ENCODE results near the gene ARGLU1. TPM values are rescaled to one million over a fixed set of nuclear protein-coding genes. Genes with fewer than 3 reads are reported as not detected.

ARGLU1 gene
- total RNA-seq, 1 donor from 2014 or later = 112 TPM

DNA sequence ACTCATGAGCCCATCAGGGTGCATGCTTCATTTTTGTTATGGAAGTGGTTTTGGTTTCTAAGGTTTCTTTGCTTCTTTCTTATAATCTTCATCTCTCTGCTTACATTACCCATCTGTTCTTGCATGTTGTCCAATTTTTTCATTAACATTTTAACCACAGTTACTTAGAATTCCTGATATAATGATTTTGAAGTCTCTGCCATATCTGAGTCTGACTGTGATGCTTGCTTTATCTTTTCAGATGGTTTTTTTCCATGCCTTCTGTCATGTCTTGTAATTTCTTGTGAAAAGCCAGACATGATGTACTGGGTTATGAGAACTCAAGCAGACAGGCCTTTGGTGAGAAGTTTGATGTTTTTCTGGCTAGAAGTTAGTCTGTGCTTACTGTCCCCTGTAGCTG lies 8.0 kb upstream of the ARGLU1 start:
- Mint-ChIP-seq H3K27ac (no peak overlapping the region), H3K4me3 (no peak overlapping the region), H3K9me3 (no peaks in the 10 kb centered on the region), H3K4me1 (no peaks in the 10 kb centered on the region), H3K27me3 (no peaks in the 10 kb centered on the region), H3K36me3 (ENCODE audit: low read depth) (no peaks in the 10 kb centered on the region)
- POLR2A ChIA-PET = no interaction called here
- ATAC-seq (ENCODE audit: low read depth) (no peak), DNase-seq (no peak)
- CTCF ChIA-PET = no interaction called here
- intact Hi-C loops (cut with micrococcal nuclease) = no loop called here
- TF ChIP-seq, protein P1, sequence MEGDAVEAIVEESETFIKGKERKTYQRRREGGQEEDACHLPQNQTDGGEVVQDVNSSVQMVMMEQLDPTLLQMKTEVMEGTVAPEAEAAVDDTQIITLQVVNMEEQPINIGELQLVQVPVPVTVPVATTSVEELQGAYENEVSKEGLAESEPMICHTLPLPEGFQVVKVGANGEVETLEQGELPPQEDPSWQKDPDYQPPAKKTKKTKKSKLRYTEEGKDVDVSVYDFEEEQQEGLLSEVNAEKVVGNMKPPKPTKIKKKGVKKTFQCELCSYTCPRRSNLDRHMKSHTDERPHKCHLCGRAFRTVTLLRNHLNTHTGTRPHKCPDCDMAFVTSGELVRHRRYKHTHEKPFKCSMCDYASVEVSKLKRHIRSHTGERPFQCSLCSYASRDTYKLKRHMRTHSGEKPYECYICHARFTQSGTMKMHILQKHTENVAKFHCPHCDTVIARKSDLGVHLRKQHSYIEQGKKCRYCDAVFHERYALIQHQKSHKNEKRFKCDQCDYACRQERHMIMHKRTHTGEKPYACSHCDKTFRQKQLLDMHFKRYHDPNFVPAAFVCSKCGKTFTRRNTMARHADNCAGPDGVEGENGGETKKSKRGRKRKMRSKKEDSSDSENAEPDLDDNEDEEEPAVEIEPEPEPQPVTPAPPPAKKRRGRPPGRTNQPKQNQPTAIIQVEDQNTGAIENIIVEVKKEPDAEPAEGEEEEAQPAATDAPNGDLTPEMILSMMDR (IDR thresholded peaks at IDR 0.05) = no peak

DNA sequence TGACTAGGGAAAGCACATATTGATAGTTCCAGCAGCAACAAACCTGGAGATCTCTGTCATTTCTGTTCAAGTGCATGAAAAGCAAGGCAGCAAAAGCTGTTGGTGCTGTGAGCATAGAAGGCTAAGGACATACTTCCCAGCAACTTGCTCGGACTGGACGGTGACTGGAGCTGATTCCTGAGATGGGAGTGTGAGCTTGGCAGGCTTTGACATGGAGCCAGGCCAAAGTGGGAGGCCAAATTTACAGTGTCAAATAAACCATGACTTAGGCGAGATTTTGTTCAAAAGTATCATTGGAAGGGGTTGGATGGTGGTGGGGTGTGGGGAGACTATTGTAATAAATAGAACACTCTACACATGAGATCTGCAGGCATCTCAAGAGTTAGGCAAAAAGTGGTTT lies 5.9 kb upstream of the ARGLU1 start:
- POLR2A ChIA-PET = no interaction called here

DNA sequence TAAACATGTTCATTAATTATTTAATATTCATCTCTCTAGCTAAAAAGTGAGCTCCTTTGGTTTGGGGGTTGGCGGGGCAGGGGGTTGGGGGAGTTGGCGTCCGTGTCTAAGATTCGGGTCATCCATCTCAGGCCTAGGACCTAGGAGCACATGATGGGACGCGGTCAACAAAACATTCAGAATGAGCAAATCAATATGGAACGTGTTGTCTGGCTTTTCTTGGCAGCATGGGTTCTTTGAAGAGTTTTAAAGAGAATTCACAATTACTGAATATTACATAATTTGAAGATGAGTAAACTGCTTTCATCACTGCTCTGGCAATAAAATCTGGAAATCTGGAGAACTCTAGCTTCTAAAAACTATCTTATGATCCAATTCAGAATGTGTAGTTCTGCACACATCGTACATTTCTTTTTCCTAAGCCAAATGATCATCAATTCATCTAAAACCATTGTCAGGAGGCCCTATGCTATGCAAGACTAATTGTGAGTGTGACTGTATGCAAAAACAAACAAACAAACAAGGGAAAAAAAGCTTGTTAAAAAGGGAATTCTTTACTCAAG lies 5.4 kb upstream of the ARGLU1 start:
- H3K36me3 Mint-ChIP-seq (ENCODE audit: low read depth) = no peaks in the 10 kb centered on the region
- DNase-seq = no peak
- H3K27me3 Mint-ChIP-seq = no peaks in the 10 kb centered on the region
- no peaks in the 10 kb centered on the region for H3K9me3 Mint-ChIP-seq
- intact Hi-C loops (cut with micrococcal nuclease) = no loop called here
- H3K27ac Mint-ChIP-seq = no peak overlapping the region
- TF ChIP-seq, protein P1 (IDR thresholded peaks at IDR 0.05) = no peak
- peaks cover 7% of the 10 kb centered on the region for H3K4me1 Mint-ChIP-seq
- ChIA-PET POLR2A (no interaction called here), CTCF (no interaction called here)
- H3K4me3 Mint-ChIP-seq = no peak overlapping the region
- ATAC-seq (ENCODE audit: low read depth) = no peak

More for the DNA sequence above, 5.9 kb upstream of the ARGLU1 start:
- Mint-ChIP-seq H3K4me3 (no peak overlapping the region), H3K36me3 (ENCODE audit: low read depth) (no peaks in the 10 kb centered on the region), H3K4me1 (peaks cover 4% of the 10 kb centered on the region), H3K9me3 (no peaks in the 10 kb centered on the region), H3K27me3 (no peaks in the 10 kb centered on the region), H3K27ac (no peak overlapping the region)
- TF ChIP-seq, protein P1 (IDR thresholded peaks at IDR 0.05) = no peak
- CTCF ChIA-PET = no interaction called here
- no peak for DNase-seq
- ATAC-seq (ENCODE audit: low read depth) = no peak
- intact Hi-C loops (cut with micrococcal nuclease) = no loop called here

DNA sequence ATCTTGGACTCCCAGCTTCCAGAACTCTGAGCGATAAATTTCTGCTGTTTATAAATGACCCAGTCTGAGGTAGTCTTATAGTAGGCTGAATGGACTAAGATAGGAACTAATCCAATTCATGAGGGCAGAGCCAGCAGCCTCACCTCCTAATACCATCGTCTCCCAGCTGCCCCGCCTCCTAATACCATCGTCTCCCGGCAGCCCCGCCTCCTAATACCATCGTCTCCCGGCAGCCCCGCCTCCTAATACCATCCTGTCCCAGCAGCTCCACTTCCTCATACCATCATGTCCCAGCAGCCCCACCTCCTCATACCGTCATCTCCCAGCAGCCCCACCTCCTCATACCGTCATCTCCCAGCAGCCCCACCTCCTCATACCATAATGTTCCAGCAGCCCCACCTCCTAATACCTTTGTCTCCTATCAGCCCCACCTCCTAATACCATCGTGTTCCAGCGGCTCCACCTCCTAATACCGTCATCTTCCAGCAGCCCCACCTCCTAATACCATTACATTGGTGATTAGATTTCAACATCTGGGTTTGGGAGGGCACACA lies 2.4 kb upstream of the ARGLU1 start:
- H3K36me3 Mint-ChIP-seq (ENCODE audit: low read depth) = peaks cover 8% of the 10 kb centered on the region
- TF ChIP-seq, protein P1 (IDR thresholded peaks at IDR 0.05) = no peak
- POLR2A ChIA-PET = no interaction called here
- DNase-seq (peak; percentile 30), ATAC-seq (ENCODE audit: low read depth) (peak; percentile 32)
- H3K27me3 Mint-ChIP-seq = no peaks in the 10 kb centered on the region
- H3K4me1 Mint-ChIP-seq = peaks cover 29% of the 10 kb centered on the region
- H3K27ac Mint-ChIP-seq = no peak overlapping the region
- no peaks in the 10 kb centered on the region for H3K9me3 Mint-ChIP-seq
- CTCF ChIA-PET = interaction anchor here (1.0 kb wide), 1 partner anchor 34 kb away, joined by 3 read pairs; no protein-coding TSS in a partner anchor
- H3K4me3 Mint-ChIP-seq = peak overlapping the region; percentile 32
- intact Hi-C loops (cut with micrococcal nuclease) = no loop called here

DNA sequence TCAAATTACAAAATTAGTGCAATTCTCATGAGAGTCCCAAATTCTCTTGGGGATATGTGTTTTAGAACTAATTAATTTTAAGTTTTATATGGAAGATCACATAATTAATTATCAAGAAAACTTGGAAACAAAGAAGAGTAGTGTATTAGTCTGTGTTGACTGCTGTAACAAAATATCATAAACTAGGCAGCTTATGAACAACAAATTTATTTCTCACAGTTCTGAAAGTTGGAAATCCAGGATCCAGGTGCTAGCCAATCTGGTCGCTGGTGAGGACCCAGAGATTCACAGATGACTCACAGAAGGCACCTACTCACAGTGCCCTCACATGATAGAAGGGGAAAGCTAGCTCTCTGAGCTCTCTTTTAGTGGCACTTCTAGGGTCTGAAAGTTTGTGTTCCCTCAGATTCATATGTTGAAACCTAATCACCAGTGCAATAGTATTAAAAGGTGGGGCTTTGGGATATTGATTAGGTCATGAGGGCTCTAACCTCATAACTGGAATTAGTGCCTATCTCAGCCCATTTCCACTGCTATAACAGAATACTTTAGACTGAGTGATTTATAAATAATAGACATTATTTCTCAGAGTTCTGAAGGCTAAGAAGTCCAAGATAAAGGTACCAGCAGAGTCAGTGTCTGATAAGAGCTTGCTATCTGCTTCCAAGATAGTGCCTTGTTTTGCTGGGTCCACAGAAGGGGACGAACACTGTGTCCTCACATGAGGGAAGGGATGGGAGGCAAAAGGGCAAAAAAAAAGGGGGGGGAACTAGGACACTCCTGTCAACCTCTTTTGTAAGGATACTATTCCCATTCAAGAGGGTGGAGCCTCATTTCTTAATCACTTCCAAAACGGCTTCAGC lies 1.5 kb upstream of the ARGLU1 start:
- Mint-ChIP-seq H3K27me3 (no peaks in the 10 kb centered on the region), H3K9me3 (no peaks in the 10 kb centered on the region), H3K27ac (no peak overlapping the region), H3K4me3 (no peak overlapping the region), H3K4me1 (peaks cover 38% of the 10 kb centered on the region), H3K36me3 (ENCODE audit: low read depth) (peaks cover 8% of the 10 kb centered on the region)
- intact Hi-C loops (cut with micrococcal nuclease) = loop anchor here (5.0 to 10.0 kb wide), 3 partner anchors 348 to 1648 kb away; partner anchors contain the start of genes ABHD13 and LIG4
- no peak for ATAC-seq (ENCODE audit: low read depth)
- DNase-seq = no peak
- CTCF ChIA-PET = interaction anchor here (1.0 kb wide), 1 partner anchor 33 kb away, joined by 3 read pairs; no protein-coding TSS in a partner anchor
- TF ChIP-seq, protein P1 (IDR thresholded peaks at IDR 0.05) = no peak
- POLR2A ChIA-PET = no interaction called here

Measured in activated B cell treated with CpG ODN at 0.5 μM for 24 hours (primary cell).